GM21786 (cell line): Measurements from ENCODE around the gene ZBTB32.
"Not testable (repeated sequence)": the region's sequence is repeated elsewhere in the genome, so short reads cannot be mapped to it uniquely, and the experiment has no call there.

ENCODE experiments used
- ATAC-seq: cut with Tn5 transposase; IDR thresholded peaks from one replicate; pipeline ENCODE4 v1.9.1; 2021; ENCODE audit not compliant: unreplicated experiment

ZBTB32 gene

DNA sequence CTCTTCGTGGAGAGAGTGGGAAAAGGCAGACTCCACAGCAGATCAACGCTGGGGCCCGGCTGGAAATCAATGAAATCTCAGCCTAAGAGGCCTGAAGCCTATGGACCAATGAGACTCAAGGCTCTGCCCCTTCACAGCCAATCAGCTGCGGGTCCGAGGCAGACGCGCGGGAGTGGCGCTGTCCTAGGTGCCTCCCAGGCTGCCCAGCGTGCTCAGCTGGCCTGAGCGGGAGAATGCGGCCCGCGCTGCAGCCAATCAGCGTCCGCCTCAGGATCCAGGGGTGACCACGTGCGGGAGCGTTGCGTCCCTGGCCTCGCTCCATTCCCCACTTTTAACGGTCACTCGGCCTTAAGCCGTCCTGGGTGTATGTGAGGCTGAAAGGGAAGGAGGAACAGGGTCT lies at the start of gene ZBTB32:
TSS of gene ZBTB32 (plus strand) at position 341 of the 400 bp plus-strand sequence. CDS start 10,069 bp downstream, outside the sequence.
- no peak for ATAC-seq

- not testable (repeated sequence) for ATAC-seq
Observed at GRCh38 chr19:35654828-35655227, 49.5 kb upstream of the ZBTB32 start.

DNA sequence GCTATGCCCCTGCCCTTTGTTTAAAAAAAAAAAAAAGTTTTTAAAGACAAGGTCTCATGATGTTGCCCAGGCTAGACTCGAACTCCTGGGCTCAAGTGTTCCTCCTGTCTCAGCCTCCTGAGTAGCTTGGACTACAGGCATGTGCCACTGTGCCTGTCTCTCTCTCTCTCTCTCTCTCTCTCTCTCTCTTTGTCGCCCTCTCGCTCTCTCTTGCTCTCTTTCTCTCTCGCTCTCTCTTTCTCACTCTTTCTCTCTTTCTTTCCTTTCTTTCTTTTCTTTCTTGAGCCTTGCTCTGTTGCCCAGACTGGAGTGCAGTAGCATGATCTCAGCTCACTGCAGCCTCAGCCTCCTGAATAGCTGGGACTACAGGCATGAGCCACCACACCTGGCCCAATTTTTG lies 48.8 kb upstream of the ZBTB32 start:
- no peak for ATAC-seq

- no peak for ATAC-seq
Observed at GRCh38 chr19:35656700-35657099, 47.7 kb upstream of the ZBTB32 start.

GRCh38 chr19:35657904-35658700 lies 46.3 kb upstream of the ZBTB32 start:
- no peak for ATAC-seq

- ATAC-seq: no peak
Observed at GRCh38 chr19:35661995-35662340, 42.4 kb upstream of the ZBTB32 start.

GRCh38 chr19:35663981-35664380 lies 40.4 kb upstream of the ZBTB32 start:
- no peak for ATAC-seq

DNA sequence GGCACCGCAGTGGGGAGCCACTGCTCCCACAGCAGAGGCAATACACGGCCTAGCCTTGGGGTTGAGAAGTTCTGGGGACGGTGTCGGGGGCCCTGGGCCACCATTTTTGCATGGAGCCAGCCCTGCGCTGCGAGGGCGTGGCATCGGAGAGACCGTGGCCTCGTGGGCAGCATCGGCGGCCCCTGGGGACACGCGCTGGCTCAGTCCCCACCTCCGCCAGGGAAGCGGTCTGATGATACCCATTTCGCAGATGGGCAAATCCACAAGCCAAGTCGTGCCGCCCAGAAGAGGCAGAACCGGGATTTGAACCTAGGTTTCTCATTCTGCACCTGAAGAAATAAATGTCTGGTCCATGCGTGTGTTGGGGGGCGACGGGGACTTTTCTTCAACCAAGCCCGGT lies 39.2 kb upstream of the ZBTB32 start:
- no peak for ATAC-seq

DNA sequence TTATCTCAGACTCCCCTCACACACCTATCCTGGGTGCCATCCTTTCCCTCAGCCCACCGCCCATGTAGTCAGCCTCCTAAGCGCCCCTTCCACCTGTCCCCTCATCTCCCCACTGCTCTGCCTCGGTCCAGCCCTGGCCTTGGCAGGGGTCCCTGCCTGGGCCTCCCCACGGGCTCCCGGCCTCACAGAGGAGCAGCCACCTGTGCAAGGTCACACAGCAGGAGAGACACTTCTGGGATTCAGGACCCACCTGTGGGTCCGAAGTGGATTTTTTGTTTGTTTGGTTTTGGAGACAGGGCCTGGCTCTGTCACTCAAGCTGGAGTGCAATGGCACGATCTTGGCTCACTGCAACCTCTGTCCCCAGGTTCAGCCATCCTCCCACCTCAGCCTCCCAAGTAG lies 38.8 kb upstream of the ZBTB32 start:
- ATAC-seq: no peak

GRCh38 chr19:35666251-35666913 lies 38.0 kb upstream of the ZBTB32 start, which contains the start of gene UPK1A:
UPK1A (plus strand) TSS chr19:35666517; CDS start chr19:35666813, 296 bp downstream.
- ATAC-seq: no peak

- no peak for ATAC-seq
Observed at GRCh38 chr19:35669566-35669965, 34.8 kb upstream of the ZBTB32 start.

- ATAC-seq: no peak
Observed at GRCh38 chr19:35669974-35670373, 34.4 kb upstream of the ZBTB32 start.

GRCh38 chr19:35670686-35671085 lies 33.7 kb upstream of the ZBTB32 start:
- ATAC-seq: no peak

GRCh38 chr19:35671818-35672217 lies 32.5 kb upstream of the ZBTB32 start:
- no peak for ATAC-seq

DNA sequence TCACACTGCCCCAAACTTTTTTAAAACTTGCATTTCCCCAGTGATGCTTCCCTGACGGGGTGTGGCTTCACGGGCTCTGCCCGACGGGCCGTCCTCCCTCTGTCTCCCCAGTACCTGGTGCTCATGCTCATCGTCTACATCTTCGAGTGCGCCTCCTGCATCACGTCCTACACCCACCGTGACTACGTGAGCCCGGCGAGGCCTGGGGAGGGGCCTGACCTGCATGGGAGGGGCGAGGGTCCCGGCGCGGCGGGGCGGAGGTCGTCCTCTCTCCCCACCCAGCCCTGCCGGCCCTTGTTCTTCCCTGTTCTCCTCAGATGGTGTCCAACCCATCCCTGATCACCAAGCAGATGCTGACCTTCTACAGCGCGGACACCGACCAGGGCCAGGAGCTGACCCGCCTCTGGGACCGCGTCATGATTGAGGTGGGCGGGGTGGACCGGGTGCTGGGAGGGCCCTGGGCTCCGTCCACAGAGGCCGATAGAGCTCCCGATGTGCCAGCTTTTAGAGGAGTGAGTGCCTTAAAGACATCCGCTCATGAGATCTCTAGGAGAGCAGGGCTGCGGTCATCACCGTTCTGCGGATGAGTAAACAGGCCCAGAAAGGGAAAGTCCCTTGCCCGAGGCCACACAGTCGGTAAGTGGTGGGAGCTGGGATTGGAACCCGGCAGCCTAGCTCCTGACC lies 31.1 kb upstream of the ZBTB32 start:
- ATAC-seq: no peak

DNA sequence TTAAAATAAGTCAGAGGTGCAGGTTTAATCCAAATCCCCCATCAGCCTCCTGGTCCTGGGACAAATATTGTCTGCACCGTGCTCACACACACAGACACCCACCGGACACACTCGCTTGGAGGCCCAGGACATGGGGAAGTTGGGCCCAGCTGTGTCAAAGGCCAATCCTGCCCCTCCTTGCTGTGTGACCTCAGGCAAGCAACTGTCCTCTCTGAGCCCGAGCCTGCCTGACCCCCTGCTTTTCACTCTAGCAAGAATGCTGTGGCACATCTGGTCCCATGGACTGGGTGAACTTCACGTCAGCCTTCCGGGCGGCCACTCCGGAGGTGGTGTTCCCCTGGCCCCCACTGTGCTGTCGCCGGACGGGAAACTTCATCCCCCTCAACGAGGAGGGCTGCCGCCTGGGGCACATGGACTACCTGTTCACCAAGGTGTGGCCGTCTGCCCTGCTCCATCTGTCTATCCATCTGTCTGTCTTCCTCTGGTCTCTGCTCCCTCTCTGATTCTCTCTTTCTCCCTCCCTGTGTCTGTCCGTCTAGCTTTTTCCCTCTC lies 28.7 kb upstream of the ZBTB32 start:
- ATAC-seq: no peak

- ATAC-seq: no peak
Observed at GRCh38 chr19:35689836-35690235, 14.5 kb upstream of the ZBTB32 start.

- not testable (repeated sequence) for ATAC-seq
Observed at GRCh38 chr19:35691106-35691505, 13.3 kb upstream of the ZBTB32 start.

DNA sequence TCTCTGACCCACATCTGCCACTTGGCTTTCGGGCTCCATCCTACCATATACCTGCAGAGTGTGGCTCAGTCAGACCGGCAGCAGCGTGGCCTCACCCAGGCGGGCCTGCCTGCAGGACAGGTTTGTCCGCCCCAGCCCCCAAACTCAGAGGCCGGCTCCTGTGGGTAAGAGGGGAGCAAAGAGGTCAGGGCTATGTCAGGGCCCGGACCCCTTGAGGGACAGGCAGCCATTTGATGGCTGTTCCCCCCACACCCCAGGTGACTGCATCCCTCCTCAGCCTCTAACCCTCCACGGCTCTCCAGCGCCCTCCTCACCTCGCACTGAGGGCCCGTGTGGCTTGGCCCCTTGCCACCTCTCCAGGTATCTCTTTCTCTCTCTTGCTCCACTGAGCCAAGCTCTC lies 12.3 kb upstream of the ZBTB32 start:
- no peak for ATAC-seq

DNA sequence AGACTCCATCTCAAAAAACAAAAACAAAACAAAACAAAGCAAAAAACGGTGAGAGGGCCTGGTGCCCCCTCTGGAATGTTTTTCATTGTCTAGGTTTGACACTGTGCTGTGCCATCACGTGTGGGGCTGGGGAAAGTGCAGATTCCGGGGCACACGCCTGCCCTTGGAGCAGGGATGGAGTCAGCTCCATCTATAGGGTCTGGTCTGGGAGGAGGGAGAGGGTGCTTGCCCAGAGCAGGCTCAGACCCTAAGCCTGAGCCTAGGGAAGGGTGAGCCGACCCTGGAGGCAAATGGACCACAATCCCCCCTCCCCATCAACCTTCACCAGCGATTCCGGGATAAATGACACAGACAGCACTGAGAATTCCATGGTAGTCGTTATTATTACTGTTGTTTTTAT lies 10.9 kb upstream of the ZBTB32 start:
- no peak for ATAC-seq

- peak; percentile 53 for ATAC-seq
Observed at GRCh38 chr19:35693835-35694599, 10.3 kb upstream of the ZBTB32 start.
